ENCODE data around the gene TTC9B.

The TTC9B gene

GRCh38 chr19:40217934-40218890, at the start of gene TTC9B:
Gene TTC9B, minus strand, starts transcription at chr19:40218384. Its CDS starts 3 bp downstream, at chr19:40218381.
- DNase-seq (ENCODE audit: low read depth, low spot score), result no peak

GRCh38 chr19:40267601-40267997, 49.4 kb upstream of the TTC9B start:
- no peak for DNase-seq (ENCODE audit: low read depth, low spot score)

GRCh38 chr19:40266912-40267600, 48.9 kb upstream of the TTC9B start:
- DNase-seq (ENCODE audit: low read depth, low spot score), result no peak

GRCh38 chr19:40266119-40266518, 47.9 kb upstream of the TTC9B start:
- no peak for DNase-seq (ENCODE audit: low read depth, low spot score)

GRCh38 chr19:40265763-40266099, 47.5 kb upstream of the TTC9B start:
- DNase-seq (ENCODE audit: low read depth, low spot score), result no peak

- no peak for DNase-seq (ENCODE audit: low read depth, low spot score)
Observed at GRCh38 chr19:40265055-40265762, 47.0 kb upstream of the TTC9B start.

GRCh38 chr19:40264314-40265054, 46.3 kb upstream of the TTC9B start:
- DNase-seq (ENCODE audit: low read depth, low spot score), result no peak

GRCh38 chr19:40263440-40264313, 45.5 kb upstream of the TTC9B start:
- no peak for DNase-seq (ENCODE audit: low read depth, low spot score)

- DNase-seq (ENCODE audit: low read depth, low spot score), result no peak
Observed at GRCh38 chr19:40262422-40262821, 44.2 kb upstream of the TTC9B start.

- no peak for DNase-seq (ENCODE audit: low read depth, low spot score)
Observed at GRCh38 chr19:40261631-40262030, 43.4 kb upstream of the TTC9B start.

GRCh38 chr19:40257096-40257517, 38.9 kb upstream of the TTC9B start:
- no peak for DNase-seq (ENCODE audit: low read depth, low spot score)

GRCh38 chr19:40256512-40256911, 38.3 kb upstream of the TTC9B start:
- no peak for DNase-seq (ENCODE audit: low read depth, low spot score)

GRCh38 chr19:40255619-40256166, 37.5 kb upstream of the TTC9B start:
- no peak for DNase-seq (ENCODE audit: low read depth, low spot score)

- DNase-seq (ENCODE audit: low read depth, low spot score), result no peak
Observed at GRCh38 chr19:40254714-40255418, 36.7 kb upstream of the TTC9B start.

- DNase-seq (ENCODE audit: low read depth, low spot score), result no peak
Observed at GRCh38 chr19:40253611-40254092, 35.5 kb upstream of the TTC9B start.

- DNase-seq (ENCODE audit: low read depth, low spot score), result peak; percentile 68
Observed at GRCh38 chr19:40252395-40252794, 34.2 kb upstream of the TTC9B start.

- no peak for DNase-seq (ENCODE audit: low read depth, low spot score)
Observed at GRCh38 chr19:40251991-40252390, 33.8 kb upstream of the TTC9B start.

GRCh38 chr19:40251244-40251643, 33.1 kb upstream of the TTC9B start:
- no peak for DNase-seq (ENCODE audit: low read depth, low spot score)

- DNase-seq (ENCODE audit: low read depth, low spot score), result no peak
Observed at GRCh38 chr19:40249781-40250180, 31.6 kb upstream of the TTC9B start.

Measured in iPS DF 19.7 (cell line).